ENCODE measurements around the gene EIF1B. TPM values are rescaled to one million over a fixed set of nuclear protein-coding genes. Genes with fewer than 3 reads are reported as not detected.

EIF1B gene
- total RNA-seq, 1 experiment from 2014 or later, result 33.6 TPM

DNA sequence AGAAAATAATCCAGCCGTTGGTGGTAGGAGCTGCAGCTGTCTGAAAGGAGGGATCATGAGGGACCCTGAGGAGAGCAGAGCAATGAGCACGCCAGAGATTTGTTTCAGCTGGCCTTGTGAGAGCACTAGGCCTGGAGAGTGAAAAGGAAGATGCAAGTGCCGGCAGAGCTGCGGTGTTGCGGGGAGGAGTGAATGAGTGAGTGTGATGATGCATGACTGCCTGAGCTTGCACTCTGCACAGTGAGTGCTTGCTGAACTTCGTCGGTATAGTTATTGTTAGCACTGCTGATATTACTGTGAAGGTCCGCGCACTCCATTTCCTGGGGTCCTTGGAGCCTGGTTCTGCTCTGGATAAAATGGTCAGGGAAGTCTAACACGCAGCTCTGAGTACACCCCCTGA lies 23.2 kb downstream of the EIF1B start (continued):
- TF ChIP-seq, protein P1, sequence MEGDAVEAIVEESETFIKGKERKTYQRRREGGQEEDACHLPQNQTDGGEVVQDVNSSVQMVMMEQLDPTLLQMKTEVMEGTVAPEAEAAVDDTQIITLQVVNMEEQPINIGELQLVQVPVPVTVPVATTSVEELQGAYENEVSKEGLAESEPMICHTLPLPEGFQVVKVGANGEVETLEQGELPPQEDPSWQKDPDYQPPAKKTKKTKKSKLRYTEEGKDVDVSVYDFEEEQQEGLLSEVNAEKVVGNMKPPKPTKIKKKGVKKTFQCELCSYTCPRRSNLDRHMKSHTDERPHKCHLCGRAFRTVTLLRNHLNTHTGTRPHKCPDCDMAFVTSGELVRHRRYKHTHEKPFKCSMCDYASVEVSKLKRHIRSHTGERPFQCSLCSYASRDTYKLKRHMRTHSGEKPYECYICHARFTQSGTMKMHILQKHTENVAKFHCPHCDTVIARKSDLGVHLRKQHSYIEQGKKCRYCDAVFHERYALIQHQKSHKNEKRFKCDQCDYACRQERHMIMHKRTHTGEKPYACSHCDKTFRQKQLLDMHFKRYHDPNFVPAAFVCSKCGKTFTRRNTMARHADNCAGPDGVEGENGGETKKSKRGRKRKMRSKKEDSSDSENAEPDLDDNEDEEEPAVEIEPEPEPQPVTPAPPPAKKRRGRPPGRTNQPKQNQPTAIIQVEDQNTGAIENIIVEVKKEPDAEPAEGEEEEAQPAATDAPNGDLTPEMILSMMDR (IDR thresholded peaks at IDR 0.05 in 2 of 3, conservative IDR thresholded peaks at IDR 0.05 in 1 of 3; ENCODE audit: borderline replicate concordance in 1 of 3, insufficient read depth in 1 of 3, low read depth in 2 of 3, low read length in 2 of 3), result no peak
- TF ChIP-seq ELF1 (IDR thresholded peaks at IDR 0.05; ENCODE audit: borderline replicate concordance, low read depth), result no peak
- TF ChIP-seq JUND (IDR thresholded peaks at IDR 0.05), result no peak
- no peak for TF ChIP-seq TCF7L2 (IDR thresholded peaks at IDR 0.05; ENCODE audit: borderline replicate concordance, extremely low read depth, insufficient read depth, insufficient read length)
- TF ChIP-seq ZNF274 (IDR thresholded peaks at IDR 0.05; ENCODE audit: low read depth, low read length), result no peak

GRCh38 chr3:40333416-40333815 lies 23.9 kb downstream of the EIF1B start:
- no peaks in the 10 kb centered on the region for H3K36me3 ChIP-seq (ENCODE audit: control insufficient read depth in 1 of 2, insufficient read depth in 2 of 2, low read length in 2 of 2)
- H3K9ac ChIP-seq (ENCODE audit: low read length), result no peak overlapping the region
- H3K4me1 ChIP-seq (ENCODE audit: control insufficient read depth in 1 of 2, insufficient read depth in 2 of 2, low read length in 2 of 2), result no peaks in the 10 kb centered on the region
- DNase-seq (ENCODE audit: low read depth, low spot score), result no peak
- no TSS peak for BruUV-seq (replicated peaks)
- H3K27ac ChIP-seq (ENCODE audit: low read depth, low read length), result no peak overlapping the region
- H3K4me3 ChIP-seq (replicated peaks in 1 of 2; ENCODE audit: low read depth in 1 of 2, low read length in 2 of 2), result no peak overlapping the region
- no peaks in the 10 kb centered on the region for H4K20me1 ChIP-seq (ENCODE audit: insufficient read depth)
- ChIA-PET POLR2A (no interaction called here), CTCF (no interaction called here), RAD21 (ENCODE audit: low non-redundant PET in 1 of 2, low total read pairs in 2 of 2, uncharacterized antibody in 2 of 2, unreplicated experiment in 2 of 2) (no interaction called here)
- intact Hi-C loops (cut with micrococcal nuclease), result loop anchor here (5.0 kb wide), 1 partner anchor 99 kb away; no protein-coding TSS in a partner anchor
- no peak overlapping the region for H3K4me2 ChIP-seq (ENCODE audit: low read length)
- TF ChIP-seq TCF7L2 (IDR thresholded peaks at IDR 0.05; ENCODE audit: borderline replicate concordance, extremely low read depth, insufficient read depth, insufficient read length) (no peak), ELF1 (IDR thresholded peaks at IDR 0.05; ENCODE audit: borderline replicate concordance, low read depth) (no peak), EZH2phosphoT487 (IDR thresholded peaks at IDR 0.05; ENCODE audit: borderline replicate concordance) (no peak), EZH2 (IDR thresholded peaks at IDR 0.05) (no peak), ATF3 (IDR thresholded peaks at IDR 0.05) (no peak), JUND (IDR thresholded peaks at IDR 0.05) (no peak), SIN3A (IDR thresholded peaks at IDR 0.05; ENCODE audit: low read depth) (no peak)
- H3K9me2 ChIP-seq (ENCODE audit: insufficient read depth), result no peaks in the 10 kb centered on the region
- no peaks in the 10 kb centered on the region for H3K27me3 ChIP-seq (ENCODE audit: insufficient read depth, low read length)
- H2AFZ ChIP-seq (ENCODE audit: low read depth, low read length, poor library complexity, severe bottlenecking), result no peak overlapping the region
- no peaks in the 10 kb centered on the region for H3K9me3 ChIP-seq (ENCODE audit: control insufficient read depth in 1 of 2, insufficient read depth in 1 of 2, low read depth in 1 of 2, low read length in 2 of 2)
- ATAC-seq, result no peak
- no peaks in the 10 kb centered on the region for H3K79me2 ChIP-seq (ENCODE audit: insufficient read depth, low read length)
